NCI-H510A (cell line): ENCODE measurements around the gene NRXN3.

Experiments
- DNase-seq: peaks from one replicate; lab custom pipeline; 2025; lab: John Stamatoyannopoulos, UW

NRXN3 gene

GRCh38 chr14:78637489-78637888, 467.3 kb downstream of the NRXN3 start:
- no peak for DNase-seq

- no peak for DNase-seq
Observed at GRCh38 chr14:78637908-78638475, 467.8 kb downstream of the NRXN3 start.

- DNase-seq, result no peak
Observed at GRCh38 chr14:78638926-78639325, 468.8 kb downstream of the NRXN3 start.

DNA sequence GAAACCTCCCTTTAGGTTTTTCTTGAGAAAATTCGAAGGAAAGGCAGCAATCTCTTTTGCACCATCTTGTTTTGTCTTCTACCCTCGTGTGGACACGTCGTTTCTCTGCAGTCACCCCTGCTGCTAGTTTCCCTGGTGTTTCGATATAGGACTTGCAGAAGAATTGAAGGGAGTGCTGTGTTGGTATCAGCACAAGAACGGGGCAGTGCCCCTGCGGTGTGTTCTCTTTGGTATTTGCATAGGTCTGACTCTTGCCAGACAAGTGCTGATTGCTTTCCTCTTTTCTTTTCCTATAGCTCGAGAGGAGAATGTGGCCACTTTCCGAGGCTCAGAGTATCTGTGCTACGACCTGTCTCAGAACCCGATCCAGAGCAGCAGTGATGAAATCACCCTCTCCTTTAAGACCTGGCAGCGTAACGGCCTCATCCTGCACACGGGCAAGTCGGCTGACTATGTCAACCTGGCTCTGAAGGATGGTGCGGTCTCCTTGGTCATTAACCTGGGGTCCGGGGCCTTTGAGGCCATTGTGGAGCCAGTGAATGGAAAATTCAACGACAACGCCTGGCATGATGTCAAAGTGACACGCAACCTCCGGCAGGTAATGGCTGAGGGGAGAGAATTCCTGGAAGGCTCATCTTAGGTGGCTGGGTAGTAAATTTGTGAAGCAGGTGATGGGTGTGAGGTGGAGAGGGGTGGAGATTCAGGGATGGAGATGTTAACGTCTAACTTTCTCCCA, 474.8 kb downstream of the NRXN3 start:
- no peak for DNase-seq

DNA sequence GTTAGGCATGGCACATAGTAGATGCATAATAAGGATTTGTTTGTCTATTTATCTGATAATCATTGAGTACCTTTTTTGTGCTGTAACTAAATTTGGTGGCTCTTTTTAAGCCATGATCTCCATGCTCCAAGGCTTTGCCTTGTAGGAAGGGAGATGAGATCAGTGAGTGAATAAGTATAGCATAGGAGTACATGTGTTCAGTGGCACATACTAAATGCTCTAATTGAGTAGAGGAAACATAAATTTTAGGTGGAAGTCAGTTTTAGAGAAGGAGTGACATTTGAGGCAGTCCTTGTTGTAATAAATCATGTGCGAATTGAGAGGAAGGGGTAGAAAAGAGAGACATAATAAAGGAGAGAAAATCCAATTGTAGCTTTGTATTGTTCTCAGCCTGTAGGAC, 482.6 kb downstream of the NRXN3 start:
- DNase-seq, result no peak

- no peak for DNase-seq
Observed at GRCh38 chr14:78653173-78653572, 483.0 kb downstream of the NRXN3 start.

- no peak for DNase-seq
Observed at GRCh38 chr14:78657451-78657850, 487.3 kb downstream of the NRXN3 start.

DNA sequence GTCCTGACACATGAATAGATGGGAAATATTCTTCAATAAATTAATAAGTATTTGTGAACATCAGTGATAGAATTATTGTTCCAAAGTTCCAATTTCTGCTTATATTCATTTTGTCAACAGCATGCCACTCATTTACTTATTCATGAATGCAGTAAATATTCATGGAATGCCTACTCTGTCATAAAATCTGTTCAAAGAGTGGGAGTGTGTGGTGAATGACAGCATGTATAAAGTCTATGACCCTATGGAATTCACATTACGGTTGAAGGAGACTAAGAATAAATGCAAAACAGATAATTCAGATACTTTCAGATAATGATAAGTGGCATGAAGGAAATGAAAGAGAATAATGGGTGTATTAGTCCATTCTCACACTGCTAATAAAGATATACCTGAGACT, 494.7 kb downstream of the NRXN3 start:
- no peak for DNase-seq

GRCh38 chr14:78666336-78667056, 496.3 kb downstream of the NRXN3 start:
- no peak for DNase-seq

DNA sequence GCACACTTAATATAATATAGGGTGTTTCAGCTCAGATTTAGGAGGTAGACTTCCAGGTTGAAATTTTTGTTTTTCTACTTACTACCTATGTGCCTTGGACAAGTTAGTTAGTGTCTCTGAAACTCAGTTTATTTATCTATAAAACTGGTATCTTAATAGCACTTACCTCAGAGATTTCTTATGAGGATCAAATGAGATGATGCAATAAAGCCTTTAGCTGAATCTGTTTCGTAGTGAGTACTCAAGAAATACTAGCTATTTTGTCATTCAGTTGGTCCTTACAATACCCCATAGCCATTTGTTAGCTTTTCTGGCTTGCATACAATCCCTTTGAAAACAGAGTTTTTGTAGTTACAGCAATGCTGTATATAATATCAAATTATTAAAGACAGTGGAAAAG, 497.0 kb downstream of the NRXN3 start:
- DNase-seq, result no peak

DNA sequence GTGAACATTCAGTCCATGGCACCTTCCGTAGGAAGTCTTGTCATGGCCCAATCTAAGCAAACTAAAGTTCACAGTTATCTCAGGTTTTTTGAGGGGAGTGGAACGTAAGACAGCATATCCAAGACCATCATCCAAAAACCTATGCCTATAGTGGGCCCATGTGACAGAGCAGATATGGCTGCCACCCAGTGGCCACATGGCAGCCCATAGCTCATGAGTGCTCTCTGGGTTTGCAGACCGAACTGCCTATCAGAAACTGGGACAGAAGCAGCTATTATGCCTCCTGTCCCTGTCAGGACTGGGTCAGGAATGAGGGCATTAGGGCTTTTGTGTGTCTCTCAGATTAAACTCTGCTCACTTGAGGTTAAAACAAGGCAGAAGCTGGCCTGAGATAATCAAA, 503.7 kb downstream of the NRXN3 start:
- no peak for DNase-seq

- no peak for DNase-seq
Observed at GRCh38 chr14:78674820-78675219, 504.6 kb downstream of the NRXN3 start.

DNA sequence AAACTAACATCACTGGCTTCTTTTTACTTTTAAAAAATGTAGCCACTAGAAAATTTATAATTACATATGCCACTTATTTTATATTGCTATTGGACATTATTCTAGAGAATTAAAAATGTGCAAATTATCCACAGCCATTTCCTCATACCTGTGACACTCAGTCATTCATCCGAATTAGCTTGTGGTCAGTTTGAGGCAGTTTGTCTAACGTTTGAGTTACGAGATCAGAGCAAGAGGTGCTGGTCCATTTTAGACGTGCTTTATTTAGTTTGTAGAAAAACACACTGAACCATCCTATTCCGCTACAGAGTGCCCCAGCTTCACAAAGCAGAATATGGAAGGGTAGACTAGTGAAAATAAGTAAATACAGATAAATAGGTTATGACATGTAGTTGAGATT, 513.0 kb downstream of the NRXN3 start:
- DNase-seq, result no peak

DNA sequence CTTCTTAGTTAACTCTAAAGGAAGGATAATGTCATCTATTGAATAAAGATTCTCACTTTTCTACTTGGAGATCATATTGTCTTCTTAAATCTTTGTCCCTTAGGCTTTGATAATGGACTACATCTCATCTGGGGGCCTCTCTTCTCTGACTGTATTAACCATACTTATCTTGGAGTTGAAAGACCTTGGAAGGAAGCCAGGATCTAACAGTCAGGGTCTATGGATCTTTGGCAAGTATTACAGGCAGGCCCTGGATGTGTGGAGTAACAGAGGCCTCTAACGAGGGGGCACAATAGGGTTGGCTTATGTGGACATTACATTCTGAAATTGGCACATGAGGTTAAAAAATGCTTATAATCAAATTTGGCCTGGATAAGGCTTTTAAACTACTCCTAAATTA, 513.8 kb downstream of the NRXN3 start:
- DNase-seq, result no peak

DNA sequence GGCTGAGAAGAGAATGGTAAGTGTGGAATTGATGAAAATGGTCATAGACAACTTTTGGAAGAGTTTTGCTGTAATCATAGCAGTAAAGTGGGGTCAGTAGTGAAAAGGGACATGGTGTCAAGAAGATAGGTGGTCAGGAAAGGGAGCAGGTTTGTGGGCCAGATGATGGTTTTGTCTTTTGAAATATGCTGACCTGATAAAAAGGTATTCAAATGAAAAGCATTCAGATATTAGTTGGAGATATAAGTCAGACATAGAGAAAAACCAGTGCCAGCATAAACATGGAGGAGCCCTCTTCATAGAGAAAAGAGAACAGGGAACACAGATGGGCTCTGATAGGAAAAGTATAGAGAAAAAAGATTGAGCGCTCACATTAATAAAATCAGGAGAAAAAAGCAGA, 518.3 kb downstream of the NRXN3 start:
- DNase-seq, result no peak

- DNase-seq, result no peak
Observed at GRCh38 chr14:78690836-78691235, 520.7 kb downstream of the NRXN3 start.

GRCh38 chr14:78697341-78697740, 527.2 kb downstream of the NRXN3 start:
- DNase-seq, result no peak

DNA sequence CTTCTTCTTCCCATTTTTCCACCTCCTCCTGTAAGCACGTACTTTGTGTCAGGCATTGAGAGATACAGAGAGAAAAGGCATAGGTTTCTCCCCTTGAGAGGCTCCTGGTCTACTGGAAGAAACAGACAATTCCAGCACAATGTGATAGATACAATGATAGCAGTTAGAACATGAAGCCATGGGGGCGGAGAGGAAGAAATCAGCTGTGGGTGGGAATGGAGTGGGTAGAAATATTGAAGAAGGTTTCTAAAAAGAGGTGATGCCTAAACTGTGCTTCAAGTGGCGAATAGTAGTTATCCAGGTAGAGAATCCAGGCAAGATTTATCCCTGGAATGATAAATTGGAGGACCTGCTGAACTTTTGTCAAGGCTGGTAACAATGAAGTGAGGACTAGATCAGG, 528.8 kb downstream of the NRXN3 start:
- no peak for DNase-seq

DNA sequence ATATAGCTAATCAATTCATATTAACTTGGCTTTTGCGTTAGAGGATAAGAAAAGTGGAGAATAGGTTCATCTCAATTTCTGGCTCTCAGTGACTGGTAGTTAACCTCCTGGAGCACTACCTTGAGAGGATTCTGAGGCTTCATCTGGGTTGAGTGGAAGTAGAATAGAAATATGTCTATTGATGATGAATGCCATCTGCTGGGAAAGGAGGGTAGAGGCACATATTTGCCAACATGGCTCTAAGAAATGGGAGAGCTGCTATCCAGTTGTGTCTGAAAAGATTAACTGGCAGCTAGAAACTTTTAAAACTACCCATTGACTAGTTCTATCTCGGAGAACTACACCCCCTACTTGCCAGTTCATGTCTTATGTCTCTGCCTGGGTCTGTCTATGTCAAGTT, 530.1 kb downstream of the NRXN3 start:
- DNase-seq, result no peak

- DNase-seq, result no peak
Observed at GRCh38 chr14:78701246-78701645, 531.1 kb downstream of the NRXN3 start.

DNA sequence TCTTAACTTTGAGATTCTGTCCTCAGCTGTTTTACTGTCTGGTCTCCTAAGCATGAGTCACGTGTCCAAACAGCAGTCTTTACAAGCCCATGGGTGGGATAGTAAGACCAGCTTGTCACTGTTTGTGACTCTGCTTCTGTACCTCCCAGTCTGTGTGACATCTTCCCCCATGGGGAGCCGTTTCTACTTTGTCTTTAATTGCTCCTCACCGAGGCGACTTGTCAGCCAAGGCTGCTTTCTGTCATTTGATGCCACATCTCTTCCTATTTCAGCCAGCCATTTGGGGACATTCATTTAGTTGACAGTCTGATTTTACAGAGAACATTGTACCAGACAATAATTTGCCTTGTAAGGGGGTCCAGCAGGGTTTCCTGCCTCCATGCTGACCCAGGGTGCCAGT, 534.8 kb downstream of the NRXN3 start:
- DNase-seq, result no peak

- DNase-seq, result no peak
Observed at GRCh38 chr14:78705989-78706388, 535.8 kb downstream of the NRXN3 start.

GRCh38 chr14:78709795-78710557, 539.8 kb downstream of the NRXN3 start:
- DNase-seq, result no peak
